HFF-Myc (cell line): ENCODE data around the gene FAM163B.

Experiments used
- DNase-seq: peaks from one replicate; pipeline ENCODE4 v3.0.0-alpha.2; 2011; ENCODE audit warnings: low read depth; ENCODE audit errors: extremely low read depth
- H3K4me3 ChIP-seq: replicated peaks from 2 replicates; pipeline ENCODE4 v1.5.1; 2011; ENCODE audit warnings: low read depth, mild to moderate bottlenecking, control low read depth, low read length
- TF ChIP-seq, protein P1 (sequence below): IDR thresholded peaks from 2 replicates; pipeline ENCODE4 v1.5.1; 2012; ENCODE audit warnings: mild to moderate bottlenecking, low read depth, low read length, control low read depth; ENCODE audit errors: missing control alignments

Gene FAM163B

DNA sequence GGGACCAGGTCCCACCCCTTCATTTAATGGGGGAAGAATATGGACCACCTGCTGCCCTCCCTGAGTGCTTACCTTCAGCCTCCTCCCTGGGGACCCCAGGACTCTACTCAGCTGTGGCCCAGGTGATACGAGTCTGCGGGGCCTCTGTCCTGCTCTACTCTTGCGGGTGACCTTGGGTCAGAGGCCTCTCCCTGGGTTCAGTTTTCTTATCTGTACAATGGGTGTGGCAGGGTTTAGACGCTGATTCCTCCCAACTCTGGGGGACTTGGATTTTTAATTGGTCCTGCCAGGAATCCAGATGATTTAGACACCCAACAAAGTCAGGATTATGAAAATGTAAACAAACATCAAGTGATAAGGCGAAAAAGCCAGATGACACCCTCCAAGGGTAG is 25.0 kb downstream of the FAM163B start:
- no peak for DNase-seq
- H3K4me3 ChIP-seq = no peak overlapping the region
- TF ChIP-seq, protein P1, sequence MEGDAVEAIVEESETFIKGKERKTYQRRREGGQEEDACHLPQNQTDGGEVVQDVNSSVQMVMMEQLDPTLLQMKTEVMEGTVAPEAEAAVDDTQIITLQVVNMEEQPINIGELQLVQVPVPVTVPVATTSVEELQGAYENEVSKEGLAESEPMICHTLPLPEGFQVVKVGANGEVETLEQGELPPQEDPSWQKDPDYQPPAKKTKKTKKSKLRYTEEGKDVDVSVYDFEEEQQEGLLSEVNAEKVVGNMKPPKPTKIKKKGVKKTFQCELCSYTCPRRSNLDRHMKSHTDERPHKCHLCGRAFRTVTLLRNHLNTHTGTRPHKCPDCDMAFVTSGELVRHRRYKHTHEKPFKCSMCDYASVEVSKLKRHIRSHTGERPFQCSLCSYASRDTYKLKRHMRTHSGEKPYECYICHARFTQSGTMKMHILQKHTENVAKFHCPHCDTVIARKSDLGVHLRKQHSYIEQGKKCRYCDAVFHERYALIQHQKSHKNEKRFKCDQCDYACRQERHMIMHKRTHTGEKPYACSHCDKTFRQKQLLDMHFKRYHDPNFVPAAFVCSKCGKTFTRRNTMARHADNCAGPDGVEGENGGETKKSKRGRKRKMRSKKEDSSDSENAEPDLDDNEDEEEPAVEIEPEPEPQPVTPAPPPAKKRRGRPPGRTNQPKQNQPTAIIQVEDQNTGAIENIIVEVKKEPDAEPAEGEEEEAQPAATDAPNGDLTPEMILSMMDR = no peak

- TF ChIP-seq, protein P1 = no peak
- H3K4me3 ChIP-seq = no peak overlapping the region
- no peak for DNase-seq
These were observed 25.6 kb downstream of the FAM163B start for GRCh38 chr9:133583586-133583985.

DNA sequence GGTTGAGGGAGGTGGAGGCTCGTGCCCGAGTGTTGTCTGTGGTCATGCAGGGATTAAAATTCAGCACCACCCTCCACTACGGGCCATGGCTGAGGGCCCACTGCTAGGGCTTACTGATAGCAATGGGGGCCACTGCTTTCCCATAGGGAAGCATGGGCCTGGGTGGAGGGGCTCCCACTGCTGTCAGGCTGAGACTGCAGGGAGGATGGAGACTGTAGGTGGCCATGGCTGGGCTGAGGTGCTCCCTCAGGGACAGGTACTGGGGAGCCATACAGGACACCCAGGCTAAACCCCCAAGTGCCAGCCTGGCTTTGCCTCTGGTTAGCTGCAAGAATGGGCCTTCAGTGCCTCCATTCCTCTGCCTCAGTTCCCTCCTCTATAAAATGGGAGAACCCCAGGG is 26.1 kb downstream of the FAM163B start:
- no peak for DNase-seq
- TF ChIP-seq, protein P1 = no peak
- no peak overlapping the region for H3K4me3 ChIP-seq

DNA sequence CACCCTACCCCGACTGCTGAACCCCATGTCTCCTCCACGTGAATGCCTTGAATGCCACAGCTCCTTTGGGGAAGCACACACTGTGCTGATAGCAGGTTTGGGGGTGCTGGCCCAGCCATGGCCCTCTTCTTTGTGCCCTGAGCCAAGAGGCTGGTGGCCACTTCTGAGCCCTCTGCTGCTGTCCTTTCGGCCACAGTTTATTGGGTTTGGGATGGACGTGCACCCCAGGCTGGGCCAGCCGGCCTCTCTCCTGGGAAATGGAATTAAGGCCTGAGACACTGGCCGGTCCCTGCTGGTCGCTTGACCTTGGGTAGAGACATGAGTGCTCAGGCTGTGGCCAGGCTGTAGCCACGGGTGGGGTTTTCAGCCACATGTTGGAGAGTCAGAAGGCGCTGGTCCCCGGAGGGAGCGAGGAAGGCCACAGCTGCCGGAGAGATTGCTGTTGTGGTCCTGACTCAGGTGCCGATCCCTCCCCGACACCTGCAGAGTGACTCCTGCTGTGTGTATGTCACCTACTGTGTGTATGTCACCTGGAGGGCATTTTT is 26.6 kb downstream of the FAM163B start:
- no peak for DNase-seq
- no peak overlapping the region for H3K4me3 ChIP-seq
- TF ChIP-seq, protein P1 = no peak

DNA sequence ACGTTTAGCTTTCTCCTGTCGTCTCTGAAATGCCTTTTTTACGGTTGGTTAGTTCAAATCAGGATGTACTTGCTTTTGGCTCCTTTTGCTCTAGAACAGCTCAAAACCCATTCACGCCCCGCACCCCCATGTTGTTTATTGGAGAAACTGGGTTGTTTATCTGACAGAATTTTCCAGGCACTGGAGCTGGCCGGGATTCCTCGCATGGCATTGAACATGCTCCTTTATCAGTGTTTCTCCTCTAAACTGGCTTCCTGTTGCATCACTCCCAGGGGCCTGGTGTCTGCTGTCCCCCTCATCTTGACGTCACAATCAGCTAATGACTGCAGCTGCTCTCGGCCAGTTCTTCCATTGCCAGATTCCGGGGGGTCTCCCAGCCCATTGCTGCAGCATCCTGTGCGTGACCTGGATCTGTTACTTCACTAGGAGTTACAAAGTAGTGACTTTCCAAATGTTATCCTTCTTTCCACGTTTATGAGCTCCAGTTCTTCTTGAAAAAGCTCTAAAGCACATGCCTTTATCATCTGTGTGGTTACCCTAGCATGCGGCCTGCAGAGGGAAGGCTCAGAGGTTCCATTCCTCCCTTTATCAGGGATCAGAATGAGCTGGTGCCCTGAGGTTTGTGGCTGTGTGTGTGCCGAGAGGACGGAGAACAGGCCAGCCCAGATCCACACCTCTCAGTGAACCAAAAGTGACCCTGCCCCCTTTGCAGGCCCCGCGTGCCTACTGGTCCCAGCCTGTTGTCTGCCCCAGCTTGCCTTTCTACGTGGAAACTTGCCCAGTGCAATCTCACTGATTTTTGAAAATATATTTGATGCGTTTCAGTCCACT is 27.5 kb downstream of the FAM163B start:
- H3K4me3 ChIP-seq = no peak overlapping the region
- TF ChIP-seq, protein P1 = no peak
- DNase-seq = no peak

- TF ChIP-seq, protein P1 = no peak
- no peak for DNase-seq
- no peak overlapping the region for H3K4me3 ChIP-seq
These were observed 28.2 kb downstream of the FAM163B start for GRCh38 chr9:133581011-133581410.

DNA sequence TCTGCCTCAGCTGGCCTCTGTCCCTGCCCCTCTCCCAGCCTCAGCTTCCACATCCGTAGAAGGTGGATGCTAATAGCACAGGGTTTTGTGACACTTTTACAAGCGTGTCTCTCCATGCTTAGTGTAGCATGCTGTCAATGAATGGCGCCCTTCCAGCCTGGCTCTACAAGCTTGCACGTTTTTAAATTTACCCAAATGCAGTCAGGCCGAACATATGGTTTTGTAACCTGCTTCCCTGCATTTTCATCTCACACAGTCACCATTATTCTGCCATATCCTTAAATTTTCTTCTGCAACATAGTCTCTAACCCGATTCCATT is 28.8 kb downstream of the FAM163B start:
- no peak for DNase-seq
- no peak overlapping the region for H3K4me3 ChIP-seq
- TF ChIP-seq, protein P1 = no peak
